Panc1 (cell line): ENCODE measurements around the gene DPYD.

Source experiments
- POLR2AphosphoS5 ChIP-seq: IDR thresholded peaks from 2 replicates; pipeline ENCODE4 v1.6.1; 2012; ENCODE audit warnings: mild to moderate bottlenecking, low read depth, low read length, moderate library complexity
- SIN3A ChIP-seq: IDR thresholded peaks from 2 replicates; pipeline ENCODE4 v1.6.1; 2012; ENCODE audit warnings: low read depth, mild to moderate bottlenecking, low read length, moderate library complexity, borderline replicate concordance; ENCODE audit not compliant: insufficient read depth
- TCF7L2 ChIP-seq: IDR thresholded peaks from 2 replicates; pipeline ENCODE4 v1.6.1; 2011; ENCODE audit warnings: mild to moderate bottlenecking, low read depth, low read length, inconsistent platforms
- TF ChIP-seq, protein P1 (sequence below): fragments of 450-650 bp; IDR thresholded peaks from 2 replicates; pipeline ENCODE4 v1.5.1; 2017; ENCODE audit warnings: mild to moderate bottlenecking
- TF ChIP-seq, protein P2 (sequence below), 2 experiments: IDR thresholded peaks; 2 replicates each; pipeline ENCODE4 v1.6.1; 2011 to 2012; ENCODE audit warnings: low read depth in 2 of 2, control low read depth in 1 of 2, low read length in 1 of 2, mild to moderate bottlenecking in 1 of 2, moderate library complexity in 1 of 2; ENCODE audit not compliant: insufficient read depth in 1 of 2

DNA sequence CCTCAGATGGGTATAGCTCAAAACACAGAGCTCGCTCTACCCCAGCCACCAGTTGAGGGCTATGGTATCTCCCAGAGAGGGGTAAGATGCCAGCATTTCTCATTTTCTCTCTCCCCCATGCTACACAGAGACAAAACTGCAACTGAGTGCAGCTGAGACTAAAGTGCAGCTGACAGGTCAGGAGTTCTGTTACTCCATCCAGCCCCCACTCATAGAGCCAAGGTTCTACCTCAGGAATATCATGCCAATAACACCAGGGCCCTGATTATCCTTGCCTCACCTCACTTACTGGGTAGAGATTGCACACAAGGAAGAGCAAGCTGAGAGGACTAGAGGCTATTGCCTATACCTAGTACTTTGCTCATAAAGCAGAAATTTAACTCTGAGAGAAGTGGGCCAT is 34.6 kb downstream of the DPYD start:
- TF ChIP-seq, protein P1, sequence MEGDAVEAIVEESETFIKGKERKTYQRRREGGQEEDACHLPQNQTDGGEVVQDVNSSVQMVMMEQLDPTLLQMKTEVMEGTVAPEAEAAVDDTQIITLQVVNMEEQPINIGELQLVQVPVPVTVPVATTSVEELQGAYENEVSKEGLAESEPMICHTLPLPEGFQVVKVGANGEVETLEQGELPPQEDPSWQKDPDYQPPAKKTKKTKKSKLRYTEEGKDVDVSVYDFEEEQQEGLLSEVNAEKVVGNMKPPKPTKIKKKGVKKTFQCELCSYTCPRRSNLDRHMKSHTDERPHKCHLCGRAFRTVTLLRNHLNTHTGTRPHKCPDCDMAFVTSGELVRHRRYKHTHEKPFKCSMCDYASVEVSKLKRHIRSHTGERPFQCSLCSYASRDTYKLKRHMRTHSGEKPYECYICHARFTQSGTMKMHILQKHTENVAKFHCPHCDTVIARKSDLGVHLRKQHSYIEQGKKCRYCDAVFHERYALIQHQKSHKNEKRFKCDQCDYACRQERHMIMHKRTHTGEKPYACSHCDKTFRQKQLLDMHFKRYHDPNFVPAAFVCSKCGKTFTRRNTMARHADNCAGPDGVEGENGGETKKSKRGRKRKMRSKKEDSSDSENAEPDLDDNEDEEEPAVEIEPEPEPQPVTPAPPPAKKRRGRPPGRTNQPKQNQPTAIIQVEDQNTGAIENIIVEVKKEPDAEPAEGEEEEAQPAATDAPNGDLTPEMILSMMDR: no peak
- TF ChIP-seq POLR2AphosphoS5 (no peak), SIN3A (no peak), TCF7L2 (no peak)
- TF ChIP-seq, protein P2, sequence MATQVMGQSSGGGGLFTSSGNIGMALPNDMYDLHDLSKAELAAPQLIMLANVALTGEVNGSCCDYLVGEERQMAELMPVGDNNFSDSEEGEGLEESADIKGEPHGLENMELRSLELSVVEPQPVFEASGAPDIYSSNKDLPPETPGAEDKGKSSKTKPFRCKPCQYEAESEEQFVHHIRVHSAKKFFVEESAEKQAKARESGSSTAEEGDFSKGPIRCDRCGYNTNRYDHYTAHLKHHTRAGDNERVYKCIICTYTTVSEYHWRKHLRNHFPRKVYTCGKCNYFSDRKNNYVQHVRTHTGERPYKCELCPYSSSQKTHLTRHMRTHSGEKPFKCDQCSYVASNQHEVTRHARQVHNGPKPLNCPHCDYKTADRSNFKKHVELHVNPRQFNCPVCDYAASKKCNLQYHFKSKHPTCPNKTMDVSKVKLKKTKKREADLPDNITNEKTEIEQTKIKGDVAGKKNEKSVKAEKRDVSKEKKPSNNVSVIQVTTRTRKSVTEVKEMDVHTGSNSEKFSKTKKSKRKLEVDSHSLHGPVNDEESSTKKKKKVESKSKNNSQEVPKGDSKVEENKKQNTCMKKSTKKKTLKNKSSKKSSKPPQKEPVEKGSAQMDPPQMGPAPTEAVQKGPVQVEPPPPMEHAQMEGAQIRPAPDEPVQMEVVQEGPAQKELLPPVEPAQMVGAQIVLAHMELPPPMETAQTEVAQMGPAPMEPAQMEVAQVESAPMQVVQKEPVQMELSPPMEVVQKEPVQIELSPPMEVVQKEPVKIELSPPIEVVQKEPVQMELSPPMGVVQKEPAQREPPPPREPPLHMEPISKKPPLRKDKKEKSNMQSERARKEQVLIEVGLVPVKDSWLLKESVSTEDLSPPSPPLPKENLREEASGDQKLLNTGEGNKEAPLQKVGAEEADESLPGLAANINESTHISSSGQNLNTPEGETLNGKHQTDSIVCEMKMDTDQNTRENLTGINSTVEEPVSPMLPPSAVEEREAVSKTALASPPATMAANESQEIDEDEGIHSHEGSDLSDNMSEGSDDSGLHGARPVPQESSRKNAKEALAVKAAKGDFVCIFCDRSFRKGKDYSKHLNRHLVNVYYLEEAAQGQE (IDR thresholded peaks at IDR 0.05; ENCODE audit: insufficient read depth in 1 of 2, low read depth in 2 of 2, low read length in 1 of 2): no peak
